BJ (cell line): ENCODE measurements around the gene CEP112. TPM values are rescaled to one million over a fixed set of nuclear protein-coding genes. Genes with fewer than 3 reads are reported as not detected.
"Not testable (repeated sequence)": the region's sequence is repeated elsewhere in the genome, so short reads cannot be mapped to it uniquely, and the experiment has no call there.

Experiments
- CTCF ChIA-PET: fragments of 350-600 bp; formaldehyde crosslinking; extraction: SDS; loops from one replicate; lab custom pipeline; 2021; ENCODE audit warnings: antibody characterized with exemption, inconsistent platforms; lab: Yijun Ruan, JAX
- POLR2A ChIA-PET: fragments of 300-600 bp; sonication (Branson Sonifier 250); formaldehyde crosslinking; extraction: SDS; loops from one replicate; lab custom pipeline; 2021; ENCODE audit warnings: antibody characterized with exemption; lab: Charles Lee
- DNase-seq: peaks from one replicate; pipeline ENCODE4 v3.0.0-alpha.2; 2011; ENCODE audit warnings: low read depth
- H3K27me3 ChIP-seq: 2 replicates; pipeline ENCODE4 v1.6.0; 2011; ENCODE audit warnings: low read length; ENCODE audit not compliant: control insufficient read depth, insufficient read depth
- H3K36me3 ChIP-seq: 2 replicates; pipeline ENCODE4 v1.5.1; 2011; ENCODE audit warnings: low read length; ENCODE audit not compliant: control insufficient read depth, insufficient read depth
- H3K4me3 ChIP-seq: 2 replicates; pipeline ENCODE4 v1.5.1; 2011; ENCODE audit warnings: low read depth, mild to moderate bottlenecking, control low read depth, low read length
- CTCF ChIP-seq: IDR thresholded peaks from 2 replicates; pipeline ENCODE4 v1.5.1; 2011; ENCODE audit warnings: low read depth, mild to moderate bottlenecking, control low read depth, inconsistent platforms, low read length, moderate library complexity; ENCODE audit not compliant: insufficient read depth
- polyA plus RNA-seq: library from polyadenylated mRNA; depleted of rRNA; stranded (reverse); fragments of >200 nt; gene quantifications from 2 replicates; pipeline ENCODE4 v1.2.3, GENCODE V29; 2011

Gene CEP112
- polyA plus RNA-seq, 1 experiment = 3.3 TPM

- Histone ChIP-seq H3K36me3 (no peaks in the 10 kb centered on the region), H3K4me3 (no peak overlapping the region), H3K27me3 (no peaks in the 10 kb centered on the region)
- POLR2A ChIA-PET = no interaction called here
- TF ChIP-seq CTCF = no peak
- CTCF ChIA-PET = no interaction called here
- no peak for DNase-seq
These were observed 503.6 kb downstream of the CEP112 start for GRCh38 chr17:65688307-65688706.

- no peak for TF ChIP-seq CTCF
- POLR2A ChIA-PET = no interaction called here
- H3K36me3 ChIP-seq = no peaks in the 10 kb centered on the region
- CTCF ChIA-PET = no interaction called here
- H3K27me3 ChIP-seq = no peaks in the 10 kb centered on the region
- H3K4me3 ChIP-seq = no peak overlapping the region
- DNase-seq = no peak
These were observed 506.8 kb downstream of the CEP112 start for GRCh38 chr17:65685110-65685509.

- DNase-seq = no peak
- H3K27me3 ChIP-seq = no peaks in the 10 kb centered on the region
- POLR2A ChIA-PET = no interaction called here
- no peak overlapping the region for H3K4me3 ChIP-seq
- CTCF ChIA-PET = no interaction called here
- no peak for TF ChIP-seq CTCF
- H3K36me3 ChIP-seq = no peaks in the 10 kb centered on the region
These were observed 507.3 kb downstream of the CEP112 start for GRCh38 chr17:65684631-65685030.

GRCh38 chr17:65683428-65683827 lies 508.5 kb downstream of the CEP112 start:
- ChIA-PET CTCF (interaction anchor here (0.5 to 0.8 kb wide), 2 partner anchors 13 to 35 kb away, joined by 3 to 4 read pairs; no protein-coding TSS in a partner anchor), POLR2A (no interaction called here)
- H3K36me3 ChIP-seq = no peaks in the 10 kb centered on the region
- DNase-seq = no peak
- H3K4me3 ChIP-seq = no peak overlapping the region
- H3K27me3 ChIP-seq = no peaks in the 10 kb centered on the region
- TF ChIP-seq CTCF = no peak

GRCh38 chr17:65681763-65682162 lies 510.2 kb downstream of the CEP112 start:
- DNase-seq, H3K36me3 ChIP-seq, CTCF ChIA-PET, H3K27me3 ChIP-seq, H3K4me3 ChIP-seq, POLR2A ChIA-PET: not testable (repeated sequence)

GRCh38 chr17:65679165-65679845 lies 512.6 kb downstream of the CEP112 start:
- no peak for DNase-seq
- ChIA-PET POLR2A (no interaction called here), CTCF (interaction anchor here (0.7 kb wide), 1 partner anchor 141 kb away, joined by 3 read pairs; no protein-coding TSS in a partner anchor)
- Histone ChIP-seq H3K27me3 (no peaks in the 10 kb centered on the region), H3K4me3 (no peak overlapping the region), H3K36me3 (no peaks in the 10 kb centered on the region)
- TF ChIP-seq CTCF = no peak
